Measurements from ENCODE around the gene CAVIN2. TPM values are rescaled to one million over a fixed set of nuclear protein-coding genes. Genes with fewer than 3 reads are reported as not detected.

CAVIN2 gene
- 1.7 and 6.8 TPM in 2 replicates for total RNA-seq

GRCh38 chr2:191846515-191847476 lies at the start of gene CAVIN2:
Gene CAVIN2 (minus strand): TSS chr2:191847088. CDS start chr2:191846925, 163 bp downstream.

Other genes with a start within 250 kb of the CAVIN2 start
- gene NABP1, start 169.0 kb downstream of the CAVIN2 start, total RNA-seq: 23.0 and 37.8 TPM in 2 replicates

Data from tracheal epithelial cell (primary cell).